Measurements from ENCODE around the gene APH1A.

APH1A gene

DNA sequence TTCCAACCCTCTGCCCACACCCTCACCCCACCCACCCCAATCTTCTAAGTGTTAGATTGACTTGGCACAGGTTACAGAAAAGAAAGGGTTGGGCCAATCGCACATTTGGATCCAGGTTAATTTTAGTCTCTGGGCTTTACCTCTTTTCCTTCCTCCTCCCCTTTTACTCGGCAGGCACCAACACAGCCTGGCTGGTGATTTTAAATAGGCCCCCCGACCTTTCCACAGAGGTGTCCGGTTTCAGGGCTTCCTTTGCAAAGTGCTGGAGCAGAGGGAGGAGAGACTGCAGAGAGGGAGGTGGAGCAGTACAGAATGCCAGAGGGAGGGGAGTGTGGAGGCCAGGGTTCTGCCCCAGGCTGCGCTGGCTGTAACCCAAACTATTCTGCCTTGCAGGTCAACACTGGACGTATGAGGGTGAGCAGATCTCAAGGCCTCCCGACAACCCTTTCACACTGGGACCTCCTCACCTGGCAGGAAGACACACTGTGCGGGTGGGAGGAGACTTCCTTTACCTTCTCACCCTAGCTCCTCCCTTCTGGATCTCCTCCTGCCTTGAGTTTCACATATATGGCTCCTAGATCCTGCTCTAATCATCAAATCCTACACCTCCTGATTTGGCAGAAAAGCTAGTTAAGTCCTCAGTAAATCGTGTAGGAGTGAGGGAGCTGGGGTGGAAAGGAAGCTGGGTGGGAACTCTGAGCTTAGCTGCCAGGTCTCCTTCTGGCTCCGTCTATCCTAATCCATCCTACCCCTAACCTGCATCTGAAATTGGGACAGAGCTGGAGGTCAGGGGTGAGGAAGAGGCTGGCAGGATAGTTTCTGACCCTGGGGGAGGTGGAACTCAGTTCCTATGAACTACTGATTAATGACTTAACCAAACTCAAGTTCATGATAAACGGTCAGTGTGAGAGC, 8.8 kb downstream of the APH1A start:
- in situ Hi-C loops (cut with MboI; ENCODE audit: low sequenced_read_pairs, unreplicated experiment) = no loop called here
- TF ChIP-seq, protein P1, sequence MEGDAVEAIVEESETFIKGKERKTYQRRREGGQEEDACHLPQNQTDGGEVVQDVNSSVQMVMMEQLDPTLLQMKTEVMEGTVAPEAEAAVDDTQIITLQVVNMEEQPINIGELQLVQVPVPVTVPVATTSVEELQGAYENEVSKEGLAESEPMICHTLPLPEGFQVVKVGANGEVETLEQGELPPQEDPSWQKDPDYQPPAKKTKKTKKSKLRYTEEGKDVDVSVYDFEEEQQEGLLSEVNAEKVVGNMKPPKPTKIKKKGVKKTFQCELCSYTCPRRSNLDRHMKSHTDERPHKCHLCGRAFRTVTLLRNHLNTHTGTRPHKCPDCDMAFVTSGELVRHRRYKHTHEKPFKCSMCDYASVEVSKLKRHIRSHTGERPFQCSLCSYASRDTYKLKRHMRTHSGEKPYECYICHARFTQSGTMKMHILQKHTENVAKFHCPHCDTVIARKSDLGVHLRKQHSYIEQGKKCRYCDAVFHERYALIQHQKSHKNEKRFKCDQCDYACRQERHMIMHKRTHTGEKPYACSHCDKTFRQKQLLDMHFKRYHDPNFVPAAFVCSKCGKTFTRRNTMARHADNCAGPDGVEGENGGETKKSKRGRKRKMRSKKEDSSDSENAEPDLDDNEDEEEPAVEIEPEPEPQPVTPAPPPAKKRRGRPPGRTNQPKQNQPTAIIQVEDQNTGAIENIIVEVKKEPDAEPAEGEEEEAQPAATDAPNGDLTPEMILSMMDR (IDR thresholded peaks at IDR 0.05; ENCODE audit: borderline replicate concordance, control extremely low read depth, extremely low read depth, insufficient read depth, missing control alignments) = no peak
- no peak for DNase-seq (ENCODE audit: low spot score)

DNA sequence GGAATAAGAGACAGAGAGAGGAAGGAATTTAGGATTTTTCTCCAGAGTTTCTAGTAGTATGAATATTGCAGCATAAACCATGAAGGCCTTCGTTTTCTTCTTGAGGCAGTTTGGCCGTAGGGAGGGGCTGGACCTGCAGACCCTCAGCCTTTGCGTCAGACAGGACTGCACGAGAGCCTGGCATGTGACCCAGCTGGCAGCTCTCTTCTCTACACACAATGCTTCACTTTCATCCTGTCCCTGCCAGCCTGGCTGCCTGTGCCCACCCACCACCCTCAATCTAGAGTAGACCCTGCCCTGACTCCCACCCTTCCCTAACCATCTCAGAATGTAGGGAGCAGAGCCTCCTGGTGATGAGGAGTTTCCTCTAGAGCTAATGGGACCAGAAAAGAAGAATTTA, 9.6 kb downstream of the APH1A start:
- DNase-seq (ENCODE audit: low spot score) = no peak
- in situ Hi-C loops (cut with MboI; ENCODE audit: low sequenced_read_pairs, unreplicated experiment) = no loop called here
- TF ChIP-seq, protein P1 (IDR thresholded peaks at IDR 0.05; ENCODE audit: borderline replicate concordance, control extremely low read depth, extremely low read depth, insufficient read depth, missing control alignments) = no peak

- DNase-seq (ENCODE audit: low spot score) = no peak
- TF ChIP-seq, protein P1 (IDR thresholded peaks at IDR 0.05; ENCODE audit: borderline replicate concordance, control extremely low read depth, extremely low read depth, insufficient read depth, missing control alignments) = no peak
- in situ Hi-C loops (cut with MboI; ENCODE audit: low sequenced_read_pairs, unreplicated experiment) = no loop called here
Observed at GRCh38 chr1:150257624-150258585, 10.9 kb downstream of the APH1A start, which contains the start of gene CA14. CA14 (plus strand) TSS chr1:150257774; CDS start chr1:150258129, 355 bp downstream.

DNA sequence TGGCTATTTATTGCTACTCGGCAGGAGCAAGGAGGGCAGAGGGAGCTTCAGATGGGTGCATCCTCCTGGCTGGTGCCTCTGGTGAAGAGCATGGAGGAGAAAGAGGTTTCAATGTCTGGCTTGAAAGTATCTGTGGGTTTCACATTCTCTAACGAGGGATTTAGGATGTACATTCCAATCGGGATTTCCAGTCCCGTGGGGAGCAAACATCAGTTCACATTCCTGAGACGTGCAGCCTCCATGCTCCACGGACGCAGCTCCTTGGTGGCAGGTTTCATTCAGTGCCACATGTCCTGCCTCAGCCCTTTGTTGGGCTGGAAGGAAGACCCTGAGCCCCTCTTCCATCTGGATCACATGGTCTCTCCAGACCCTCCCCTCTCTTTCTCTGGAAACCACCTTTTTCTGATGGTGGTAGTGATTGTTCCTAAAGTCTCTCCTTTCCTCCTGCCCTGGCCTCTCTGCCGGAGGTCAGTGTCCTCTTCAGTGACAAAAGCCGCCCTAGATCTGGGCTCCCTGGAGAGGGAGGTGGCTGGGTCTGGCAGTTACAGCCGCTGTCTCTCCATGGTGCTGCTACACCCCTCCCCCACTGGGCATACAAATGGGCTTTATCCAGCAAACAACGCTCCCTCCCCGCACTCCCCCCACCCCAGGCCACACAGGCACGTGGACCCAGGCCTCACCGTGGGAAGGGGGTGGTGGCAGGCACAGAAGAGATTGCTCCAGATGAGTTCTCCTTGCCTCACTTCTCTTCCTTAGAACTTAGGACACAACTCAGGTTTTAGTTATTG, 12.1 kb downstream of the APH1A start:
- no peak for DNase-seq (ENCODE audit: low spot score)
- in situ Hi-C loops (cut with MboI; ENCODE audit: low sequenced_read_pairs, unreplicated experiment) = no loop called here
- TF ChIP-seq, protein P1 (IDR thresholded peaks at IDR 0.05; ENCODE audit: borderline replicate concordance, control extremely low read depth, extremely low read depth, insufficient read depth, missing control alignments) = no peak

DNA sequence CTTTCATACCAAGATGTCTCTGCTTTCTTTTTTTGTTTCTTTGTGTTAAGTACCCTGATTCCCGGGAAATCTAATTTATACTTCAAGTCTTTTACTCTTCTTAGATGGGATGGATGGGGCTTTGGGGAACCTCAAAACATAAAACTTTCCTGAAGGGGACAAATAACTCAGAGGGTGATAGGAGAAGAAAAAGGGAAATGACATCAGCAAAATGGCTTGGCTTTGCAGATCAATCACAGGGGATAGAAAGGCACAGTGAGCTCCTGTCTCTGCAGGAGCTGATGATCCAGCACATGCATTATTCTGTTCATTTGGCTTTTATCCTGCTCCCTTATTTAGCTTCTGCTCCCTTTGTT, 12.6 kb downstream of the APH1A start:
- in situ Hi-C loops (cut with MboI; ENCODE audit: low sequenced_read_pairs, unreplicated experiment) = no loop called here

More for the DNA sequence above, 12.6 kb downstream of the APH1A start:
- DNase-seq (ENCODE audit: low spot score) = no peak
- TF ChIP-seq, protein P1 (IDR thresholded peaks at IDR 0.05; ENCODE audit: borderline replicate concordance, control extremely low read depth, extremely low read depth, insufficient read depth, missing control alignments) = no peak
